Measurements from ENCODE around the gene PITPNB. TPM values are rescaled to one million over a fixed set of nuclear protein-coding genes. Genes with fewer than 3 reads are reported as not detected.

Gene PITPNB
- total and polyA plus RNA-seq, 2 experiments from 2014 or later = 50.9 to 56.0 TPM

- H3K27ac Mint-ChIP-seq = peak overlapping the region; percentile 74
- no peak for ATAC-seq
Observed at GRCh38 chr22:27959335-27960090, 40.5 kb upstream of the PITPNB start.

DNA sequence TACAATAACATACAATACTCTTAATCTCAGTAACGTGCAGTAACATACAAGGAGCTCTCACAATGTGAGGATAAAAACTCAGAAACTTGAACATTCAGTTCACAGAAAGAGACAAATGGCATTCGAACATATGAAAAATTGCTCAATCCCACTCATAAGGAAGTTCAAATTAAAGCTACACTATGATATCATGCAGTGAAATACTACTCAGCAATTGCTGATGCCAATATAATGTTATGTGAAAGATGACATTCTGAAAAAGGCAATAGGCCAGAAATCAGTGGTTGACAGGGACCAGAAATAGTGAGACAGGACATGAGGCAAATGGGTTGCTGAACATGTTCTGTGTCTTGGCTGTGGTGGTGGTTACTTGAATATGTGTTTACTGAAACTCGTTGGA is 33.7 kb upstream of the PITPNB start:
- Histone ChIP-seq H3K9me2 (ENCODE audit: insufficient read depth) (no peaks in the 10 kb centered on the region), H3K4me2 (no peak overlapping the region), H3K79me2 (replicated peaks; ENCODE audit: insufficient read depth) (no peaks in the 10 kb centered on the region), H3F3A (replicated peaks; ENCODE audit: low read depth) (no peaks in the 10 kb centered on the region), H3K36me3 (ENCODE audit: insufficient read depth) (no peaks in the 10 kb centered on the region), H3K27me3 (ENCODE audit: insufficient read depth) (no peaks in the 10 kb centered on the region), H2AFZ (no peak overlapping the region), H3K4me1 (ENCODE audit: insufficient read depth) (no peaks in the 10 kb centered on the region), H4K20me1 (replicated peaks; ENCODE audit: insufficient read depth) (no peaks in the 10 kb centered on the region), H3K27ac (ENCODE audit: low read depth) (no peak overlapping the region), H3K4me3 (no peak overlapping the region)
- Mint-ChIP-seq H3K36me3 (ENCODE audit: low read depth) (peaks cover 9% of the 10 kb centered on the region; the same call in 1 of the 3 replicates), H3K9me3 (peaks cover 8% of the 10 kb centered on the region; the same call in 2 of the 3 replicates), H3K4me1 (no peaks in the 10 kb centered on the region), H3K4me3 (no peak overlapping the region), H3K27me3 (ENCODE audit: insufficient read depth, low read depth, poor library complexity) (no peaks in the 10 kb centered on the region), H3K27ac (no peak overlapping the region)
- no peak for DNase-seq (ENCODE audit: low spot score)
- ATAC-seq = no peak
- no peak for TF ChIP-seq POLR2AphosphoS5 (IDR thresholded peaks at IDR 0.05; ENCODE audit: low read depth)
- TF ChIP-seq ZNF331 (CRISPR knock-in tag; IDR thresholded peaks at IDR 0.05; ENCODE audit: low read depth) = no peak
- no peak for TF ChIP-seq EZH2phosphoT487 (IDR thresholded peaks at IDR 0.05; ENCODE audit: unreplicated experiment)
- TF ChIP-seq, protein P1, sequence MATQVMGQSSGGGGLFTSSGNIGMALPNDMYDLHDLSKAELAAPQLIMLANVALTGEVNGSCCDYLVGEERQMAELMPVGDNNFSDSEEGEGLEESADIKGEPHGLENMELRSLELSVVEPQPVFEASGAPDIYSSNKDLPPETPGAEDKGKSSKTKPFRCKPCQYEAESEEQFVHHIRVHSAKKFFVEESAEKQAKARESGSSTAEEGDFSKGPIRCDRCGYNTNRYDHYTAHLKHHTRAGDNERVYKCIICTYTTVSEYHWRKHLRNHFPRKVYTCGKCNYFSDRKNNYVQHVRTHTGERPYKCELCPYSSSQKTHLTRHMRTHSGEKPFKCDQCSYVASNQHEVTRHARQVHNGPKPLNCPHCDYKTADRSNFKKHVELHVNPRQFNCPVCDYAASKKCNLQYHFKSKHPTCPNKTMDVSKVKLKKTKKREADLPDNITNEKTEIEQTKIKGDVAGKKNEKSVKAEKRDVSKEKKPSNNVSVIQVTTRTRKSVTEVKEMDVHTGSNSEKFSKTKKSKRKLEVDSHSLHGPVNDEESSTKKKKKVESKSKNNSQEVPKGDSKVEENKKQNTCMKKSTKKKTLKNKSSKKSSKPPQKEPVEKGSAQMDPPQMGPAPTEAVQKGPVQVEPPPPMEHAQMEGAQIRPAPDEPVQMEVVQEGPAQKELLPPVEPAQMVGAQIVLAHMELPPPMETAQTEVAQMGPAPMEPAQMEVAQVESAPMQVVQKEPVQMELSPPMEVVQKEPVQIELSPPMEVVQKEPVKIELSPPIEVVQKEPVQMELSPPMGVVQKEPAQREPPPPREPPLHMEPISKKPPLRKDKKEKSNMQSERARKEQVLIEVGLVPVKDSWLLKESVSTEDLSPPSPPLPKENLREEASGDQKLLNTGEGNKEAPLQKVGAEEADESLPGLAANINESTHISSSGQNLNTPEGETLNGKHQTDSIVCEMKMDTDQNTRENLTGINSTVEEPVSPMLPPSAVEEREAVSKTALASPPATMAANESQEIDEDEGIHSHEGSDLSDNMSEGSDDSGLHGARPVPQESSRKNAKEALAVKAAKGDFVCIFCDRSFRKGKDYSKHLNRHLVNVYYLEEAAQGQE (IDR thresholded peaks at IDR 0.05; ENCODE audit: unreplicated experiment) = no peak
- no peak for TF ChIP-seq STAT1 (IDR thresholded peaks at IDR 0.05; ENCODE audit: unreplicated experiment)
- TF ChIP-seq, protein P2, sequence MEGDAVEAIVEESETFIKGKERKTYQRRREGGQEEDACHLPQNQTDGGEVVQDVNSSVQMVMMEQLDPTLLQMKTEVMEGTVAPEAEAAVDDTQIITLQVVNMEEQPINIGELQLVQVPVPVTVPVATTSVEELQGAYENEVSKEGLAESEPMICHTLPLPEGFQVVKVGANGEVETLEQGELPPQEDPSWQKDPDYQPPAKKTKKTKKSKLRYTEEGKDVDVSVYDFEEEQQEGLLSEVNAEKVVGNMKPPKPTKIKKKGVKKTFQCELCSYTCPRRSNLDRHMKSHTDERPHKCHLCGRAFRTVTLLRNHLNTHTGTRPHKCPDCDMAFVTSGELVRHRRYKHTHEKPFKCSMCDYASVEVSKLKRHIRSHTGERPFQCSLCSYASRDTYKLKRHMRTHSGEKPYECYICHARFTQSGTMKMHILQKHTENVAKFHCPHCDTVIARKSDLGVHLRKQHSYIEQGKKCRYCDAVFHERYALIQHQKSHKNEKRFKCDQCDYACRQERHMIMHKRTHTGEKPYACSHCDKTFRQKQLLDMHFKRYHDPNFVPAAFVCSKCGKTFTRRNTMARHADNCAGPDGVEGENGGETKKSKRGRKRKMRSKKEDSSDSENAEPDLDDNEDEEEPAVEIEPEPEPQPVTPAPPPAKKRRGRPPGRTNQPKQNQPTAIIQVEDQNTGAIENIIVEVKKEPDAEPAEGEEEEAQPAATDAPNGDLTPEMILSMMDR (conservative IDR thresholded peaks at IDR 0.05; ENCODE audit: low read depth in 2 of 2) = no peak

More at GRCh38 chr22:27959335-27960090, 40.5 kb upstream of the PITPNB start:
- Histone ChIP-seq H4K20me1 (replicated peaks; ENCODE audit: insufficient read depth) (no peaks in the 10 kb centered on the region), H3K27ac (ENCODE audit: low read depth) (no peak overlapping the region), H3K4me2 (no peak overlapping the region), H3K4me3 (no peak overlapping the region), H3K27me3 (ENCODE audit: insufficient read depth) (no peaks in the 10 kb centered on the region), H3K79me2 (replicated peaks; ENCODE audit: insufficient read depth) (no peaks in the 10 kb centered on the region), H3K9me2 (ENCODE audit: insufficient read depth) (no peaks in the 10 kb centered on the region), H3K4me1 (ENCODE audit: insufficient read depth) (no peaks in the 10 kb centered on the region), H2AFZ (no peak overlapping the region), H3K36me3 (ENCODE audit: insufficient read depth) (no peaks in the 10 kb centered on the region), H3F3A (replicated peaks; ENCODE audit: low read depth) (no peaks in the 10 kb centered on the region)
- no peak for DNase-seq (ENCODE audit: low spot score)
- Mint-ChIP-seq H3K4me3 (no peak overlapping the region), H3K9me3 (peaks cover 8% of the 10 kb centered on the region; the same call in 2 of the 3 replicates), H3K4me1 (peaks cover 17% of the 10 kb centered on the region), H3K27me3 (ENCODE audit: insufficient read depth, low read depth, poor library complexity) (peaks cover 2% of the 10 kb centered on the region), H3K36me3 (ENCODE audit: low read depth) (peaks cover 9% of the 10 kb centered on the region; the same call in 1 of the 3 replicates)
- no peak for TF ChIP-seq POLR2AphosphoS5 (IDR thresholded peaks at IDR 0.05; ENCODE audit: low read depth)
- no peak for TF ChIP-seq EZH2phosphoT487 (IDR thresholded peaks at IDR 0.05; ENCODE audit: unreplicated experiment)
- TF ChIP-seq, protein P1 (IDR thresholded peaks at IDR 0.05; ENCODE audit: unreplicated experiment) = no peak
- no peak for TF ChIP-seq ZNF114 (CRISPR knock-in tag; IDR thresholded peaks at IDR 0.05)
- no peak for TF ChIP-seq JUNB (IDR thresholded peaks at IDR 0.05; ENCODE audit: unreplicated experiment)
